Measurements from ENCODE around the gene KNDC1. TPM values are rescaled to one million over a fixed set of nuclear protein-coding genes. Genes with fewer than 3 reads are reported as not detected.

KNDC1 gene
- total RNA-seq, 1 experiment from 2014 or later: 15.7 TPM

GRCh38 chr10:133211141-133211830, 51.3 kb downstream of the KNDC1 start:
- Histone ChIP-seq H2BK20ac (ENCODE audit: low read depth, low read length, poor library complexity, severe bottlenecking) (no peak overlapping the region), H3K18ac (ENCODE audit: insufficient read length, low read depth, low read length) (no peak overlapping the region), H2BK5ac (ENCODE audit: insufficient read length, low read length) (no peak overlapping the region), H3K14ac (ENCODE audit: insufficient read depth, low read length) (no peak overlapping the region), H3K79me1 (ENCODE audit: insufficient read depth, low read depth, low read length, poor library complexity, severe bottlenecking) (no peaks in the 10 kb centered on the region), H2AFZ (ENCODE audit: low read length) (no peak overlapping the region), H4K5ac (ENCODE audit: insufficient read length, low read depth, low read length) (no peak overlapping the region), H2BK15ac (ENCODE audit: low read depth, low read length) (no peak overlapping the region), H4K20me1 (ENCODE audit: control insufficient read depth, insufficient read depth, insufficient read length) (no peaks in the 10 kb centered on the region), H2BK12ac (ENCODE audit: insufficient read length, low read depth, low read length) (no peak overlapping the region), H4K91ac (ENCODE audit: insufficient read length, low read depth, low read length) (no peak overlapping the region), H3T11ph (ENCODE audit: low read length) (no peak overlapping the region), H3K9me3 (ENCODE audit: control insufficient read depth, low read depth, low read length) (no peaks in the 10 kb centered on the region), H3K27me3 (ENCODE audit: insufficient read depth, low read length) (no peaks in the 10 kb centered on the region), H3K4ac (ENCODE audit: low read depth, low read length) (no peak overlapping the region), H3K56ac (ENCODE audit: insufficient read length, low read depth, low read length) (no peak overlapping the region), H3K9ac (ENCODE audit: extremely low read depth, insufficient read length, low read length) (no peak overlapping the region), H3K4me1 (ENCODE audit: insufficient read depth, low read length) (no peaks in the 10 kb centered on the region), H3K79me2 (ENCODE audit: insufficient read depth, low read length) (no peaks in the 10 kb centered on the region), H3K27ac (ENCODE audit: insufficient read length, low read depth, low read length) (no peak overlapping the region), H2AK5ac (ENCODE audit: insufficient read length, low read length) (no peak overlapping the region), H2BK120ac (ENCODE audit: low read depth, low read length, poor library complexity, severe bottlenecking) (no peak overlapping the region), H3K23me2 (ENCODE audit: insufficient read length, low read depth, low read length, poor library complexity, severe bottlenecking) (no peaks in the 10 kb centered on the region), H3K4me2 (ENCODE audit: insufficient read depth, insufficient read length, low read length) (no peak overlapping the region), H3K23ac (ENCODE audit: insufficient read length, low read depth, low read length) (no peak overlapping the region), H4K8ac (replicated peaks; ENCODE audit: insufficient read length, low read depth, low read length) (no peak overlapping the region)
- H3K36me3 Mint-ChIP-seq (ENCODE audit: insufficient read depth in 1 of 3, low read depth in 3 of 3): peaks cover 0 to 12% (median 11%) of the 10 kb centered on the region in 3 experiments; a peak in 5 of 7 replicates
- H3K9me3 Mint-ChIP-seq: peaks cover 0 to 2% of the 10 kb centered on the region in 2 experiments; a peak in 1 of 5 replicates
- H3K27me3 Mint-ChIP-seq (ENCODE audit: low read depth): no peaks in the 10 kb centered on the region; the same call in 1 of the 2 replicates
- no CpG with 5 or more reads among the region's 25 CpGs for WGBS (ENCODE audit: extremely low coverage, insufficient read length, low lambda C conversion rate)
- H3K27ac Mint-ChIP-seq: no peak overlapping the region; a peak in 1 of 7 replicates
- no peaks in the 10 kb centered on the region for H3K4me1 Mint-ChIP-seq
- no peak for DNase-seq
- no peak overlapping the region for H3K4me3 Mint-ChIP-seq
- TF ChIP-seq CTCF (conservative IDR thresholded peaks at IDR 0.05): no peak

Measured in H9 (cell line).